ENCODE measurements around the gene KYAT1.

GRCh38 chr9:128928624-128929023, 46.9 kb upstream of the KYAT1 start:
- no peak for TF ChIP-seq CTCF (conservative IDR thresholded peaks at IDR 0.05)
- no peak for TF ChIP-seq EZH2 (IDR thresholded peaks at IDR 0.05; ENCODE audit: low read depth)

All from PC-9 (cell line).